ENCODE data around the gene CCM2. TPM values are rescaled to one million over a fixed set of nuclear protein-coding genes. Genes with fewer than 3 reads are reported as not detected.

CCM2 gene
- total and polyA plus RNA-seq, 4 donors: 21.7 to 57.6 (median 51.1) TPM

- Histone ChIP-seq H3K9me3 (ENCODE audit: control insufficient read depth in 4 of 4, insufficient read depth in 3 of 4, low read length in 3 of 4) (no peaks in the 10 kb centered on the region), H3K36me3 (ENCODE audit: control insufficient read depth in 4 of 4, insufficient read depth in 4 of 4, low read length in 4 of 4) (peaks cover 11 to 30% (median 21%) of the 10 kb centered on the region in 4 donors), H3K9ac (ENCODE audit: insufficient read depth in 1 of 2, low read length in 2 of 2) (no peak overlapping the region), H3K27ac (ENCODE audit: low read depth in 1 of 2, low read length in 1 of 2) (no peak overlapping the region), H3K27me3 (ENCODE audit: control insufficient read depth in 3 of 3, insufficient read depth in 3 of 3, low read length in 2 of 3) (no peaks in the 10 kb centered on the region), H3K4me3 (no peak overlapping the region), H3K4me1 (ENCODE audit: control insufficient read depth in 5 of 5, insufficient read depth in 5 of 5, low read length in 5 of 5) (peaks cover 0 to 39% (median 7%) of the 10 kb centered on the region in 5 donors)
- ATAC-seq (ENCODE audit: insufficient read depth, low FRiP score) (no peak), DNase-seq (no peak)
- WGBS, 2 donors: 88 to 92% methylated on average over 1 of the region's 1 CpG
- TF ChIP-seq CTCF (IDR thresholded peaks at IDR 0.05; ENCODE audit: control extremely low read depth, extremely low read depth): no peak
These were observed 17.5 kb upstream of the CCM2 start for GRCh38 chr7:44982535-44982923.

GRCh38 chr7:44982970-44983369 lies 17.0 kb upstream of the CCM2 start:
- no peak for DNase-seq
- no peak overlapping the region for H3K27ac ChIP-seq (ENCODE audit: low read depth in 1 of 2, low read length in 1 of 2)

GRCh38 chr7:44983742-44984477 lies 16.1 kb upstream of the CCM2 start:
- H3K4me1 ChIP-seq (ENCODE audit: control insufficient read depth in 5 of 5, insufficient read depth in 5 of 5, low read length in 5 of 5): peaks cover 0 to 39% (median 7%) of the 10 kb centered on the region in 5 donors
- H3K4me3 ChIP-seq: no peak overlapping the region
- ATAC-seq (ENCODE audit: insufficient read depth, low FRiP score) (no peak), DNase-seq (no peak)
- H3K36me3 ChIP-seq (ENCODE audit: control insufficient read depth in 4 of 4, insufficient read depth in 4 of 4, low read length in 4 of 4): peaks cover 11 to 30% (median 18%) of the 10 kb centered on the region in 4 donors
- WGBS, 2 donors: 89 to 90% methylated on average over 6 of the region's 6 CpGs
- no peak overlapping the region for H3K9ac ChIP-seq (ENCODE audit: insufficient read depth in 1 of 2, low read length in 2 of 2)
- H3K9me3 ChIP-seq (ENCODE audit: control insufficient read depth in 4 of 4, insufficient read depth in 3 of 4, low read length in 3 of 4): no peaks in the 10 kb centered on the region
- H3K27ac ChIP-seq (ENCODE audit: low read depth in 1 of 2, low read length in 1 of 2): peak overlapping the region in 1 of 2 donors; percentile 41
- H3K27me3 ChIP-seq (ENCODE audit: control insufficient read depth in 3 of 3, insufficient read depth in 3 of 3, low read length in 2 of 3): no peaks in the 10 kb centered on the region
- no peak for TF ChIP-seq CTCF (IDR thresholded peaks at IDR 0.05; ENCODE audit: control extremely low read depth, extremely low read depth)

More at GRCh38 chr7:44982970-44983369, 17.0 kb upstream of the CCM2 start:
- WGBS, 2 donors: 92% methylated on average over 1 of the region's 1 CpG
- Histone ChIP-seq H3K4me1 (ENCODE audit: control insufficient read depth in 5 of 5, insufficient read depth in 5 of 5, low read length in 5 of 5) (peaks cover 0 to 39% (median 7%) of the 10 kb centered on the region in 5 donors), H3K27me3 (ENCODE audit: control insufficient read depth in 3 of 3, insufficient read depth in 3 of 3, low read length in 2 of 3) (no peaks in the 10 kb centered on the region), H3K4me3 (no peak overlapping the region), H3K36me3 (ENCODE audit: control insufficient read depth in 4 of 4, insufficient read depth in 4 of 4, low read length in 4 of 4) (peaks cover 11 to 30% (median 21%) of the 10 kb centered on the region in 4 donors), H3K9me3 (ENCODE audit: control insufficient read depth in 4 of 4, insufficient read depth in 3 of 4, low read length in 3 of 4) (no peaks in the 10 kb centered on the region), H3K9ac (ENCODE audit: insufficient read depth in 1 of 2, low read length in 2 of 2) (no peak overlapping the region)
- no peak for TF ChIP-seq CTCF (IDR thresholded peaks at IDR 0.05; ENCODE audit: control extremely low read depth, extremely low read depth)
- ATAC-seq (ENCODE audit: insufficient read depth, low FRiP score): no peak

All from lung (tissue), 12 donors.